Activated B cell treated with CpG ODN at 0.5 μM for 24 hours (primary cell): Measurements from ENCODE around the gene TBC1D9. TPM values are rescaled to one million over a fixed set of nuclear protein-coding genes. Genes with fewer than 3 reads are reported as not detected.

Experiments
- ATAC-seq: fragments of 200-7000 bp; cut with Tn5 transposase; one replicate; pipeline ENCODE4 v1.10.0; 2021; ENCODE audit warnings: low read depth, mild to moderate bottlenecking, moderate library complexity
- CTCF ChIA-PET: fragments of 350-600 bp; sonication (Branson Sonifier 250); formaldehyde crosslinking; loops from one replicate; lab custom pipeline; 2021; ENCODE audit warnings: antibody characterized with exemption; lab: Charles Lee
- POLR2A ChIA-PET: fragments of 350-600 bp; sonication (Branson Sonifier 250); formaldehyde crosslinking; loops from one replicate; lab custom pipeline; 2021; ENCODE audit warnings: antibody characterized with exemption; lab: Charles Lee
- DNase-seq: peaks from one replicate; pipeline ENCODE4 v3.0.0; 2022
- H3K27ac Mint-ChIP-seq: one replicate; pipeline ENCODE4 v1.8.0; 2020; ENCODE audit warnings: mixed read lengths
- H3K27me3 Mint-ChIP-seq: one replicate; pipeline ENCODE4 v1.8.0; 2021; ENCODE audit warnings: mixed read lengths
- H3K36me3 Mint-ChIP-seq: one replicate; pipeline ENCODE4 v1.8.0; 2021; ENCODE audit warnings: low read depth, mixed read lengths
- H3K4me1 Mint-ChIP-seq: one replicate; pipeline ENCODE4 v1.8.0; 2021; ENCODE audit warnings: mixed read lengths
- H3K4me3 Mint-ChIP-seq: one replicate; pipeline ENCODE4 v1.8.0; 2020; ENCODE audit warnings: mild to moderate bottlenecking, mixed read lengths
- H3K9me3 Mint-ChIP-seq: one replicate; pipeline ENCODE4 v1.8.0; 2020; ENCODE audit warnings: mixed read lengths
- CTCF ChIP-seq: fragments of 200-600 bp; IDR thresholded peaks from one replicate; pipeline ENCODE4 v1.8.0; 2022; ENCODE audit warnings: antibody characterized with exemption, mild to moderate bottlenecking
- intact Hi-C: fragments of 100-400 bp; cut with micrococcal nuclease; formaldehyde crosslinking; loops from one replicate; pipeline ENCODE4 v1.15.1; 2024
- total RNA-seq: library from RNA; stranded (reverse); gene quantifications from 2 replicates; pipeline ENCODE4 v1.2.3, GENCODE V29; 2022

Gene TBC1D9
- total RNA-seq, 1 donor from 2014 or later = 46.0 TPM

- Mint-ChIP-seq H3K36me3 (peaks cover 2% of the 10 kb centered on the region), H3K27ac (peak overlapping the region; percentile 59), H3K4me3 (no peak overlapping the region), H3K27me3 (no peaks in the 10 kb centered on the region), H3K9me3 (no peaks in the 10 kb centered on the region), H3K4me1 (peaks cover 29% of the 10 kb centered on the region)
- DNase-seq = no peak
- POLR2A ChIA-PET = interaction anchor here (1.0 to 1.4 kb wide), 2 partner anchors 18 to 21 kb away, joined by 5 to 7 read pairs; partner anchors contain the start of gene TBC1D9
- no peak for TF ChIP-seq CTCF
- no peak for ATAC-seq
- intact Hi-C loops = loop anchor here (2.0 kb wide), 1 partner anchor 16 kb away; no protein-coding TSS in a partner anchor
- CTCF ChIA-PET = no interaction called here
Measured at GRCh38 chr4:140774510-140774909, 18.3 kb upstream of the TBC1D9 start.

DNA sequence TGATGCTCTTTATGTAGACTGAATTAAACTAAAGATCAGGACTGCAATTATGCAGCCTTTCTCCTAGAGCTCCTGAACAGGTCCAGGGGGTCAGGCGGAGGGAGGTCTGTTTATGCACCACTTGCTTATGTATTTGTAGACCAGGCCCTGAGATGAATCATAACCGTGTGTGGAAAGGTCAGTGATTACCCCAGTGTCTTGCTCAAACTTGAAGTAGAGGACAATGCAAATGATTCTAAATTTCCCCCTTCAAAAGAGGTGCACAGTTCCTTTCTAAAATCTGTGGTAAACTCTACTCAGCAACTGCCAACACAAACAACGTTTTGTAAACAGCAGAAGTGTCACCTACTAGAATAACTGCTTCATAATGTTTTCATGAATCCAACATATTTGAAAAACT is 13.0 kb upstream of the TBC1D9 start:
- ATAC-seq = no peak

GRCh38 chr4:140764785-140765392 is 8.7 kb upstream of the TBC1D9 start:
- Mint-ChIP-seq H3K9me3 (no peaks in the 10 kb centered on the region), H3K27me3 (no peaks in the 10 kb centered on the region), H3K4me3 (no peak overlapping the region), H3K4me1 (peaks cover 33% of the 10 kb centered on the region), H3K27ac (peak overlapping the region; percentile 8), H3K36me3 (no peaks in the 10 kb centered on the region)
- TF ChIP-seq CTCF = no peak
- ChIA-PET POLR2A (no interaction called here), CTCF (no interaction called here)
- intact Hi-C loops = no loop called here
- no peak for ATAC-seq
- DNase-seq = no peak

More for the DNA sequence above, 13.0 kb upstream of the TBC1D9 start:
- ChIA-PET CTCF (no interaction called here), POLR2A (interaction anchor here (1.0 kb wide), 1 partner anchor 12 kb away, joined by 3 read pairs; no protein-coding TSS in a partner anchor)
- no peak for TF ChIP-seq CTCF
- Mint-ChIP-seq H3K27me3 (no peaks in the 10 kb centered on the region), H3K9me3 (no peaks in the 10 kb centered on the region), H3K4me1 (peaks cover 23% of the 10 kb centered on the region), H3K4me3 (no peak overlapping the region), H3K27ac (peak overlapping the region; percentile 60), H3K36me3 (peaks cover 2% of the 10 kb centered on the region)
- no peak for DNase-seq
- intact Hi-C loops = no loop called here

DNA sequence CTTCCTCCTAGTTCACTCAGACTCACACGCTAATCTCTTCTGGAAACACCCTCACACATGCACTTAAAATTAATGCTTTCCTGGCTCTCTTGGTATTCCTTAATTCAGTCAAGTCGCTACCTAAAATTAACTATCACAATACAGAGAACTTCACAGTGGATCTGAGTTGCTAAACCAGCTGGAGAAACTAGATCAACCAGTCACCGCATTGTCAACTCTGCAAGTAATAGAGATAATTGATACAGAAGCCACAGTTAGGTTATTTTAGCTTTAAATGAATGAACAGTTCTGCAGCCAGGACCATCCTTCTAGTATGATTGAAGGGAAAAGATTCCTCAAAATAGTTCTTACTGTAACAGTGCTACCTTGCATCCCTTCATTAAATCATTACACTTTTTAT is 6.0 kb upstream of the TBC1D9 start:
- TF ChIP-seq CTCF = no peak
- DNase-seq = no peak
- Mint-ChIP-seq H3K27me3 (no peaks in the 10 kb centered on the region), H3K4me1 (peaks cover 38% of the 10 kb centered on the region), H3K9me3 (no peaks in the 10 kb centered on the region), H3K4me3 (no peak overlapping the region), H3K27ac (no peak overlapping the region), H3K36me3 (peaks cover under 1% of the 10 kb centered on the region)
- intact Hi-C loops = no loop called here
- POLR2A ChIA-PET = no interaction called here
- no peak for ATAC-seq
- CTCF ChIA-PET = no interaction called here

GRCh38 chr4:140757232-140757630 is 1.0 kb upstream of the TBC1D9 start:
- no peak for TF ChIP-seq CTCF
- ATAC-seq = no peak
- Mint-ChIP-seq H3K27me3 (no peaks in the 10 kb centered on the region), H3K9me3 (no peaks in the 10 kb centered on the region), H3K4me1 (peaks cover 59% of the 10 kb centered on the region), H3K36me3 (peaks cover 23% of the 10 kb centered on the region), H3K27ac (peak overlapping the region; percentile 92), H3K4me3 (peak overlapping the region; percentile 89)
- ChIA-PET POLR2A (interaction anchor here (0.6 to 3.2 kb wide), 27 partner anchors 10 to 384 kb away, joined by 3 to 92 read pairs (median 5); partner anchors contain the start of gene SCOC), CTCF (interaction anchor here (0.8 to 2.0 kb wide), 14 partner anchors 13 to 397 kb away, joined by 3 to 27 read pairs (median 4); no protein-coding TSS in a partner anchor)
- DNase-seq = no peak
- intact Hi-C loops = loop anchor here (1.0 to 5.0 kb wide), 4 partner anchors 34 to 1305 kb away; partner anchors contain the start of genes ELMOD2 and RAB33B
